Stimulated activated CD8-positive, alpha-beta memory T cell treated with anti-CD3 and anti-CD28 coated beads, Interleukin-15, amount 100 ng/mL, for 48 hours (primary cell): ENCODE results near the gene RBFOX1.

ENCODE experiments used
- DNase-seq, 2 donors: peaks; one replicate each; pipeline ENCODE4 v3.0.0-alpha.2; 2020; ENCODE audit warnings: low read depth in 2 of 2

Gene RBFOX1

GRCh38 chr16:7602291-7602950 is 269.8 kb downstream of the RBFOX1 start:
- no peak for DNase-seq

GRCh38 chr16:7605812-7606211 is 273.2 kb downstream of the RBFOX1 start:
- no peak for DNase-seq

DNA sequence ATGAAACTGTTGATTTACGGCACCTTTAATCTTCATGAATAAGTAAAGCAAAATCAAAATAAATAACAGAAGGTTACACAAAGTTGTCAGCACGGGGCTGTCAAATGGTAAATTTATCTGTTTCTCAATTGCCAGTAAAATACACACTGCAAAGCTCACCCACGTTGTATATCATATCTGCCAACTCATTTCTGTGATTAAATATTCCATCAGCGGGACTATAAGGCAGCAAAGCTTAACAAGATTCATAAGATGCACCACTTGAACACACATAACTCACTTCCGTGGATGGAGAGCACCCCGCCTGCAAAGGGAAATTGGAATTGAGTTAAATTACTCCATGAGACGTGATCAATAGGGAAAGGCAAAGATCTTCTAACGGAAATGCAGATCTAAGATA is 280.0 kb downstream of the RBFOX1 start:
- DNase-seq, result no peak

DNA sequence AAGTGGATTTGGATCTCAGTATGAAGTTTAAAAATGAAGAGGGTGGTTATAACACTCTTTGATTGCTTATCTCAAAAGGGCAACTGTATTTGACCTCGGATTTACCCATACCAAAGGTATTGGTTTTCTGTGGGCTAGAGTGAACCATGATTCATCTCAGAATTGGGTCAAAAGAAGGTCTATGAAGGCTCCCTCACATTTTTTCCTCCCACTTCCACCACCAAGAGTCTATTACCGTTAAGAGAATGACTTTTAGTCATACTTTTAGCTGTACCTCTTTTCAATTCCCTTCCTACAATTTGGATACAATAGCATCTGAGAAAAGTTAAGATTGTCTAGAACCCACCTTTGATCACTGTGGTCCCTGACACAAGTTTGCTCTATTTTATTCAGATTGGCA is 280.9 kb downstream of the RBFOX1 start:
- no peak for DNase-seq

DNA sequence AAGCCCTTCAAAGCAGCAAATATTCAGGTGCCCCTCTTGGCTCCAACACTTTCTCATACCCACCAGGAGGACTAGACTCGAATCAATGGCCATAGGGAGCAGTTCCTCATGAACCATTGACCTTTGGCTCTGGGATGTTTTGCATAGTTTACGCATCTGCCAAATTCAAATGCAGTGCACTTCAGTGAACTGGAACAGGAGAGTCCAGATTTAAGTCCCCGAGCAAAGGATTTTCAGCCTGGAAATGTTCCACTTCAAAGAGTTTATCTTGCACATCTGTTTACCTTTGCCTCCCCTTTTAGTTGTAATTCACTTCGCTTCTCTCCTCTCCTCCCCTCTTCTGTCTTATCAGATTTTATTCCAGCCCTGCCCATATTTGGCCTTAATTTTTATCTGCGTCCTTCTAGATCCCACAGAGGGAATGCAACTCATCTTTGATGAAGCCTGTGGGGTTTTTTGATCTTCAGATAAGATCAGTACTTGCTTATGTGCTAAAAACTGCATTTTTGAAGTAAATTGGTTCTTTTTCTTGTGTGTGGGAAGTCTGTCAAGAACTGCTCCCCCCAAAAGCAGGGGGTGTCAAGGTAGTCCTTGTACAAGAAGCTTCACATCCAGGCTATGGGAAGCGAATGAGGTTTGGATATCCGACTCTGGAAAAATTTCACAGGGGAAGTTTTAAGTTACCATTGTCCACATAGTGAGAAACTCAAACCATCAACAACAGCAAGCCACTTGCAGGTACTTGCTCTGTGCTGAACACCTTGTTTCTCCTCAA is 281.6 kb downstream of the RBFOX1 start:
- DNase-seq, result no peak

GRCh38 chr16:7615565-7615964 is 282.9 kb downstream of the RBFOX1 start:
- no peak for DNase-seq

DNA sequence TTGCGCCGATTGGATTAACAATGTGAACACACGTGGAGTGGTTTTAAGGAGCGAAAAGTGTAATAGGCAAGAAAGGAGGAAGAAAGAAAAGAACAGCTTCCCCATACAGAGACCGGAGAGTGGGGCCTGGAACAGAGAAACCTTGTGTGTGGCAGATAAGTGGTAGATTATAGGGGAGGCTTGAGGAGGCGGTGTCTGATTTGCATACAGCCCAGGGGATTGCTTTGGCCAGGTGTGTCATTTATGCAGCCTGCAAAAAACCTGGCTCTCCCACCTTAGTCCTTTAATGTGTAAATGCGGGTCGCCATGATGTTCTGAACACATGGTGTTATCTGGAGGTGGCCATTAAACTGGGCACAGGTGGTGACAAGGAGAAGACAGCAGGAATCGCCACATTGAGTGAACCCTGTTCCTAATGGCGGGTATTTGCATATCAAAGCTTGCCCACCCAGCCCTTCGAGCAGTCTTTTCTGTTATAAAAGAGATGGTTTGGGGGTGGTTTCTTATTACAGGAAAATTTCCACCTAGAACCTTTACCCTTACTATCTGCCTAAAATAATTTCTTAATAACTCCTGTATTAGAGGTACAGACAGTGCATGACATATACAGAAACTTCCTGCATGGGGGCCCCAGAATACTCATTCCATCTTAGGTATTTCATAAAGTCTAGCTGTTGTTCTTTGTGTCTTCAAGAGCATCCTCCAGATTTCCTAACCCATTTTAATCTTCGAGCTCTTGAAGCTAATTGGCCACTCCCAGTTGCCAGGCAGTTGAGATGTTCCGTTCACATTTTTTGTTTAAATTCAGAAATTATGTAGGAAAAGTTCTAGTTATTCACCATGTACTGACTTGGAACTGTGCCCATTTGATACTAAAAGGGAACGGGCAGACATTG is 292.5 kb downstream of the RBFOX1 start:
- DNase-seq, result no peak

DNA sequence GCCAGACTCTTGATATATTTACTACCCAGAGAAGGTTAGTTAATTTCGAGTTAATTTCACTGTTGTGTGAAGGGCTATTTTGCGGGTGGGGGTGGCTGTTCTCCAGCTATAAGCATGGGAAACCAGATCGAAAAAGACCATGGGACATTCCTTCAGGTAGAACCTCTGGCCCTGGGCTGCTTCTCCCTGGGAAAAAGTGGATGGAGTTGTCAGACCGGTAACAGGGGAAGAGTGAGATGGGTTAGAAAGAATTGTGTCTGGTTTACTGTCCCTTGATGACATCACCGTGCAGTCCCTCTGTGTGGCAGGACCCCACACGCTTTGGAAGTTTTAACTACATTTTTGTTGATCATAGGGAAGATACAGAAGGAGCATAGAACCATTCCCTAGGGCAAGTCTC is 296.3 kb downstream of the RBFOX1 start:
- DNase-seq, result no peak

- no peak for DNase-seq
Observed at GRCh38 chr16:7629571-7629970, 296.9 kb downstream of the RBFOX1 start.

DNA sequence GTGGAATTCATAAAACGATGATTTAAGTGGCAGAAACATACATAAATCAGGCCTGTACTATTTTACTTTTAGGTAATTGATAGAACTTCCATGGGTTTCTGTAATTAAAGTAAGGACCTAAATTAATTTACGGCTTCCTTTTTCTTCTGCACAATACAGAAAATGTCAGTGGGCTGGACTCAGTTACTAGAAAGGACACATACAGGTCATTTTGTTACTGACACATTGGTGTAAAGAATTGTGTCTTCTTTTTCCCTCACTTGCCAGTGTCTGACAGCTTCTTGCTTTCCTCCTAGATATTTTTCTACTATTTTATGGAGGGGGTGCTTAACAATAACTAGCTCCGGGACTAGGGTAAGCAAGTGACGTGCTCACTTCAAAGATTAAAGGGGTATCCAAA is 304.8 kb downstream of the RBFOX1 start:
- DNase-seq, result no peak

GRCh38 chr16:7638306-7638705 is 305.7 kb downstream of the RBFOX1 start:
- no peak for DNase-seq

GRCh38 chr16:7640334-7640733 is 307.7 kb downstream of the RBFOX1 start:
- no peak for DNase-seq

DNA sequence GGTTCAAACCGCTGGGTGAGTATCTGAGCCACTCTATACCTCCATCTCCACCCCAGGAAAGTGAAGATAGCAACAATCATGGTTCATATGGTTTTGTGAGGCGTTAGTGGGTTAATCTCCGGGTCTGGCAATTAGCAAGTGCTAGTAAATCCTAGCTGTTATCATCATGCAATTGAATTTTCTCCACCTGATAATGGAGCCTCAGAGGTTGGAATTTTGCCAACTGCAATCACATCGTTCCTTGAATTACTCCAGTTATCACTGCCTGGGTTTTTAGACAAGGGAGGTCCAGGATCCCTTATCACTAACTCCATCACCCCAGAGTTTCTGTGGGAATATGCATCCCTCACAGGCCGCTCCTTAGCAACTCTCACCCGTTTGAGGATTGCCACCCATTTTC is 311.5 kb downstream of the RBFOX1 start:
- no peak for DNase-seq

DNA sequence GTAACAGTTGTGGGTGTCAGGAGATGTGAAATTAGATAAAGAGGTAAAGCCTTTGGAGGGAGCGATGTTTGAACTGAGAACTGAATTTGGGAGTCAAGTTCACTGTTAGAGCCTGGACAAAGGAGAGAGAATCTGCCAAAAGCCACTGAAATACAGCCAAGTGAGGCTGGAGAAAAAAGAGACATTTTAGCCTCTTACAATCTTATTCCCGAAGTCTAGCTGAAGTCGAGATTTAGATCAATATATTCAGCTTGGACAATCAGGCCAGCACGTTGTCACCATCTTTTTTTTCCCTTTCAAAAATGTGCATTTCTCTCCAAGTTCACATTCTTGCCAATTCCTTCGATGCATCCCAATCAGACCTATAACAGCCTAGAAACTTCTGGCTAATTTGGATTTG is 312.2 kb downstream of the RBFOX1 start:
- DNase-seq, result no peak

- no peak for DNase-seq
Observed at GRCh38 chr16:7646821-7647500, 314.3 kb downstream of the RBFOX1 start.

DNA sequence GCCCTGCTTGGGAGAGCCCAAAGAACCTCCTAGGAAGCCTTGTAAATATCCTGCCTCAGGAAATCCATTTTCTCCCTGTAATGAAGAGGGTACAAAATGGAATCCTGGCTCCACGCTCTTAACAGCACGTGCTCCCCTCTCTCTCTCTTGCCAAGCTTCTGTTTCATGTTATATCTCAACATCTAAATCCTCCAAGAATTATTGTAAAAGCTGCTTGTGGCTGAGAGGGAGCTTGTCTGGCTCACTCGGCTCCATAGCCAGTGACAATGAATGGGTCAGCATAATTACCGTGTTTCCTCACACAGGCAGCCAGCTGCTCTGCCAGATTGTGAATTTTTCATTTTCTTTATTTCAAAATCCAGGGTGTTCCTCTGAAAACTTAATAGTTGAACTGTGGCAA is 317.8 kb downstream of the RBFOX1 start:
- DNase-seq, result no peak

GRCh38 chr16:7651803-7652570 is 319.3 kb downstream of the RBFOX1 start:
- no peak for DNase-seq

DNA sequence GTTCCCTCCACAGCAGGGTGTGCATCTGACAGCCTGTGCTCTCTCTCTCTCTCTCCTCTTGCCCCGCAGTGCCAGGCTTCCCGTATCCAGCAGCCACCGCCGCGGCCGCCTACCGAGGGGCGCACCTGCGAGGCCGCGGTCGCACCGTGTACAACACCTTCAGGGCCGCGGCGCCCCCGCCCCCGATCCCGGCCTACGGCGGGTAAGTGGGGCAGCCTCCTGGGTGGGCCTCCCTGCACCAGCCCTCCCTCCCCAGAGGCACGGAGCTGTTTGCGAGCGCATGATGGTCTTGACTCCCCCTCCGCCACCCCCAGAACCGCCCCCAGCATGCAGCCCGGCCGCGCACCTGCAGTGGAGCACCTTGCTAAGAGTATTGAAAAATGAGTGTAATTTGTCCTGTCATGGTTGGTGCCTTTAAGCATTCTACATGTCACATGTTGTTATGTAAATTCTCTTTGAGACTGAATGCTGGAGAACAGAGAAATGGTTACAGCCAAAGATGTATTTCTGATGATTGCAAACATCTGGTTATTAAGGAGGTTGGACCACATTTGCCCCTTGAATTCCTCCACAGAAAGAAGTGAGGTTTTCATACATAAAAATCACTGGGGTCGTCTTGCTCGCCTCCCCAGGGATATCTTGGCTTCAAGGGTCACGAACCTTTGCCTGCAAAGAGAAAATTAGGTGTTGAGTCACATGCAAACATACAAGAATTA is 321.3 kb downstream of the RBFOX1 start:
- DNase-seq, result no peak

DNA sequence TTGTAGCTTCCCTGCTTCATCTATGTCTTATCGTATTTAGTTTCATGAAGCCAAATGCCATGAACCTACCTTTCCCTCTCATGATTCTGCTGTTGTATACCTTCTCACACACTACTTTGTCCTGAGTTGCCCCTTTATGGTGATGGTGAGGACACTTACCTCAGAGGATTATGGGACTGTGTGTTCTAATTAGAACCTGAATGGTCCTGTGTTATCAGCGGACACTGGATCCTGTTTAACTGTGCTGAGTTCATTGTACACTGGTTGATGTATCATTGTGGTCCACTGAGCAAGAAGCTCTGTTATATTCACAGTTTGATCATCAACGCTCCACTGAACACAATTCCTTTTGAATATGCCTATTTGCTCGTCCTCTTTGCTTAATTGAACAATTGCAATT is 343.0 kb downstream of the RBFOX1 start:
- DNase-seq, result no peak

- DNase-seq, result no peak
Observed at GRCh38 chr16:7680296-7680695, 347.7 kb downstream of the RBFOX1 start.

DNA sequence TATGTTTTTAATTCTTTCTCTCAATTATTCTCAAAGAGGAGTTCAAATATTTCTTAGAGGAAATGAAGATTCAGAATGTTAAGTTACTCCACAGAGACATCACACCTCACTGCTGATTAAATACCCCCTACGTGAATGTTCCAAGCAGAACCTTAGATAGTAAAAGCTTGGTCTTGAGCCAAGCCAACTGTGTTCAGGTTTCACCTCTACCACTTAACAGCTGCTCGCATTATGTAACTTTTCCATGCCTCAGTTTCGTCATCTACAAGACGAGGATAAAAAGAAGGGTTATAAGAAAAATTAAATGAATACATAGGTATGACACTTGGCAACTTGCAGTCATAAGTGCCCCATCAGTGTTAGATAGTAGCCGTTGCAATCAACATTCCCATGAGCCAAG is 356.2 kb downstream of the RBFOX1 start:
- no peak for DNase-seq
